Cardiac fibroblast (primary cell): ENCODE results near the gene MYL3.
A peak's percentile ranks its signal among the peaks of the same experiment; 100 is the strongest.

Source experiments
- DNase-seq, 2 donors: peaks; one replicate each; pipeline versions ENCODE4 v3.0.0 to v3.0.0-alpha.2; 2010; ENCODE audit warnings: low read depth in 2 of 2
- H3K4me3 ChIP-seq, 2 donors: replicated peaks in 1 of 2; 1 replicate in 1 of 2; 2 replicates in 1 of 2; pipeline ENCODE4 v1.5.1; 2011; ENCODE audit warnings: low read depth in 2 of 2, low read length in 2 of 2, mild to moderate bottlenecking in 2 of 2, moderate library complexity in 1 of 2
- TF ChIP-seq, protein P1 (sequence below): IDR thresholded peaks from one replicate; pipeline ENCODE4 v1.5.1; 2011; ENCODE audit warnings: low read depth, mild to moderate bottlenecking, low read length, inconsistent platforms

The MYL3 gene

DNA sequence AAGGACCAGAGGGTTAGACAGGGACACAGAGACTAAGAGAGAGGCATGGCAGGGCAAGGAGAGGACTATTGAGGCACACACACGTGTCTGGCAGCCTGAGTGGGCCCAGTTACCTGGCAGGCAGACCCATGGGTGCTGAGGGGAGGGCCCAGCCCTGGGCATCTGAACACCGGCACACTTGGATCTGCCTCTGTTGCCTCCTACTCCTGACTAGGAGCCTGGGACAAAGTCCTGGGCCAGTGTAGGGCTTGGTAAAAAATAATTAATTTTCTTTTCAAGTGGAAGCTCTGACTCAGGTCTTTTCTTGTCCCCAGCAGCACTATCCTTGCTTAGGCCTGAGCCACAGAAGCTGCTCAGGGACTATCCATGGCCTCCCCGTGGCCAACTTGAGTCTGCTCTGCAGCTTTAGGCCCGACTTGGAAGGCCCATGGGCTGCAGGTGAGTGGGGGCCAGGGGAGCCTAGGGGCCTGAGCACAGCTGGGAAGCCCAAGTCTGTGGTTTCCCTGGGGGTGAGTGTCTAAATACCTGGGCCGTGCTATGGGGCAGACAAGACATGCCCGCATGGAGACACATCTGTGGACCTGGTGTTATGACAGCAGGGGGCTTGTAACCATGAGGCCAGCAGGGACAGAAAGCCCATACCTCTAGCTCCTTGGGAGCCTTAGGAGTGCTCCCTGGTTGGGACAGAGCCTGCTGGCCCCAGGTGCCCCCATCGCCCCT, 14.3 kb upstream of the MYL3 start, which contains the start of gene PTH1R:
Gene PTH1R (plus strand): TSS at position 316 of the 720 bp plus-strand sequence. CDS start 5,839 bp downstream, outside the sequence.
- no peak for DNase-seq
- TF ChIP-seq, protein P1, sequence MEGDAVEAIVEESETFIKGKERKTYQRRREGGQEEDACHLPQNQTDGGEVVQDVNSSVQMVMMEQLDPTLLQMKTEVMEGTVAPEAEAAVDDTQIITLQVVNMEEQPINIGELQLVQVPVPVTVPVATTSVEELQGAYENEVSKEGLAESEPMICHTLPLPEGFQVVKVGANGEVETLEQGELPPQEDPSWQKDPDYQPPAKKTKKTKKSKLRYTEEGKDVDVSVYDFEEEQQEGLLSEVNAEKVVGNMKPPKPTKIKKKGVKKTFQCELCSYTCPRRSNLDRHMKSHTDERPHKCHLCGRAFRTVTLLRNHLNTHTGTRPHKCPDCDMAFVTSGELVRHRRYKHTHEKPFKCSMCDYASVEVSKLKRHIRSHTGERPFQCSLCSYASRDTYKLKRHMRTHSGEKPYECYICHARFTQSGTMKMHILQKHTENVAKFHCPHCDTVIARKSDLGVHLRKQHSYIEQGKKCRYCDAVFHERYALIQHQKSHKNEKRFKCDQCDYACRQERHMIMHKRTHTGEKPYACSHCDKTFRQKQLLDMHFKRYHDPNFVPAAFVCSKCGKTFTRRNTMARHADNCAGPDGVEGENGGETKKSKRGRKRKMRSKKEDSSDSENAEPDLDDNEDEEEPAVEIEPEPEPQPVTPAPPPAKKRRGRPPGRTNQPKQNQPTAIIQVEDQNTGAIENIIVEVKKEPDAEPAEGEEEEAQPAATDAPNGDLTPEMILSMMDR: no peak
- H3K4me3 ChIP-seq: no peak within 1 kb of the TSS

DNA sequence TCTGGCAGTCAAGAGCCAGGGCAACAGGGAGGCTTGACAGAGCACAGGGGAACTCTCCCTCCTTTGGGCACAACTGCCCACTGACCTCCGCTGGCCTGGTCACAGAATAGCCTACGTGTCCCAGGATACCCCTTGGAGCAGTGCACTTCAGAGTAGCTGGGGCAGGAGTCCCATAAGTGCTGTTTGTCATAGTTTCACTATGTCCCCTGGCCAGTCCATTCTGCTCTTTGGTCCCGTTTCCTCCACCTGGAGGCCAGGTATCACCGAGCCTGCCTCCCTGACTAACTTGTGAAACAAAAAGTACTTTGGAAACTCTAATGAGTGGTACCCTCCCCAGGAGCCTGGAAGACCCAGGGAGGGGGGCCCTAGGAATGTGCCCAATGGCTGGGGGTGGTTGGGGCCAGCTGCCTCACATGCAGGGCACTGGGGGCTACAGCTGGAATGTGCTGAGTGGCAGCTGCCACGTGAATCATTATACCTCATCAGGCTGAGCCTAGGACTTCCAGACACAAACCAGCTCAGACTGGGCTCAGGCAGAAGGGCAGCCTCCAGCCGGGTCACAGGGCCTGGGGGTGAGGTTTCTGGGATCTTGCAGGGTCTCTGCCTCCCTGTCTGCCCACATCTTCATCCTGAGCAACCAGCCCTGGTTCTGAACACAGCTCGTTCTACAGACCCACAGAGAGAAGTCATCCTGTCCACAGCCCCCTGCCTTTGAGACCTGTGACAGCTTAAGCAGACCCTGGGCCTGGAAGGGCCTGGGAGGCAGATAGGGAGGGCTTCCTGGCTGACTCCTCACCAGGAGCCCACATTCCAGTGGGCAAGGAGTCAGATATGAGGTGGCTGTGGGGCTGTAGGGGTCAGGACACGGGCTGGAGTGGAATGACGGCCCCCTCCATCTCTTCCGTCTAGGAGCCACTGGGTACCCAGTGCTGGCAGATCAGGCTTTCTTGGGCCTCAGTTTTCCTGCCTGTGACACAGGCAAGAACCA, 13.4 kb upstream of the MYL3 start:
- H3K4me3 ChIP-seq: no peak overlapping the region
- TF ChIP-seq, protein P1: no peak
- DNase-seq: no peak

DNA sequence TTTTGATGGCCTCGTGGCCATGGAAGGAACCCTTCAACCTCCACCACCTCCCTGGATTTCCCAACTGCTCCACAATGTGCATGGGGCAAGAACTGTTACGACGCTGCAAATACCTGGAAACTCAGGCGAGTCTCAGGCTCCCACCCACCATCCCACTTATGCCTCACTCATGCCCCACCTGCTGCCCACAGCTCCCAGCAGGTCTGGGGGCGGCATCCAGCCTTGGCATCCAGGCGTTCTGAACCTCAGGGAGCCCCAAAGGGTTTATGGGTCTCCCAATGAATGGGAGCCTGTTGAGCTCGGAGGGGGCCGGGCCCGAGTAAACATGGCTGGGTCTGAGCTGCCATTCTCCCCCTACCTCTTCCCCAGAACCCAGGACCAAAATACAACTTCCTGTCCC, 12.3 kb upstream of the MYL3 start:
- DNase-seq: no peak
- TF ChIP-seq, protein P1: no peak

DNA sequence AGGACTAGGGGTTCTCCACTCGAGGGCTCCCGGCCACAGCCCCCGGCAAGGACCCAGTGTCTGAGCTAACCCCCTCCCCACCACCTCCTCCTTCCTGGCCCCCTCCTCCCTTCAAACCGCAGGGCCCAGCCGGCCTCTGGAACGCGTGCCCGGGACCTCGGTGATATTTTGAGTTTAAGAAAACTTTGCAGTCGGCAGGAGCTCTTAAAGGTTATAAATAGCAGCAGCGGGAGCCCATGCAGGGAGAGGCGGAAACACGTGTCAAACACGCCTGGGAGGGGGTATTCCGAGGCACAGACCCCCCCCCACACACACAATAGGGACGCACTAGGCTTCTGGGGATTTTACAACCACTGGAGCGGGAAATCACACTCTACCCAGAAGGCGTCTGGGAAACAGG, 11.2 kb upstream of the MYL3 start:
- no peak for DNase-seq
- no peak overlapping the region for H3K4me3 ChIP-seq
- TF ChIP-seq, protein P1: no peak

More for the DNA sequence above, 12.3 kb upstream of the MYL3 start:
- H3K4me3 ChIP-seq: no peak overlapping the region

DNA sequence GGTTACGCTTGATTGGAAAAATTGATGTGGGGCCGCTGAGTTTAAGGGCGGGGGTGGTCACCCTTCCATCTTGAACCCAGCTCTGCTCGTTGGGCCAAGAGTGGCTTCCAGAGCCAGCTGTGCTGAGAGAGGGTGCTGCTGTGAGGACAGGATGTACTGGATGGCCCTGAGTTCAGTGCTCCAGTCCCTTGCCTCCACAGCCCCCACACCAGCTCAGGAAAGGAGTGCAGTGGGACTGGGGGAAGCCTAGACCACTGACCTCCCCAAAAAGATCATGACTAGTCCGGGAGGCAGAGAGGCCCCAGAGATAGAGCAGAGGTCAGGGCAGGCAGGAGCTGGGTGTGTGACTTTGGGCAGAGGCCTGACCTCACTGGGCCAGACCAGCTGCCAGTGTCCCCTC, 10.3 kb upstream of the MYL3 start:
- no peak overlapping the region for H3K4me3 ChIP-seq
- TF ChIP-seq, protein P1: no peak

DNA sequence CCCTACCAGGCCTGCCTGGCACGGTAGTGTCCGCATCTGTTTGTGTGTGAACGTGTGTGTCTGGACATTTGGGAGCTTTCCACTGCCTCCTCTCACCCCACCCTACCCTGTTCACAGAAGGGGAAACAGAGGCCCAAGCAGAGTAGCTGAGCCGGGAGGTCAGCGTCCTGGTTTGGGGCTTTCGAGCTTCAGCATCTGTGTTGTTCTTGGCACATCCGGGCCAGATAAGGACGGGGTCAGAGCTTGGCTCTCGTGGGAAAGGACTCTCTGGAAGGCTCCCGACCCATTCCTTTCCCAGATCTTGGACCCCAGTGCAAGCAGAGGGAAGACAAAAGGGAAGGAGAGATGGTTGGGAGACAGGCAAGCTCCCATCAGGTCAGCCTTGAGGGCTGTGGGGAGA, 8.0 kb upstream of the MYL3 start:
- TF ChIP-seq, protein P1: no peak
- peak in 1 of 2 donors; percentile 56 for DNase-seq
- H3K4me3 ChIP-seq: no peak overlapping the region

More for the DNA sequence above, 10.3 kb upstream of the MYL3 start:
- no peak for DNase-seq
